Neuronal stem cell (in vitro differentiated cells): ENCODE results near the gene AOPEP.

Source experiments
- DNase-seq: peaks from one replicate; pipeline ENCODE4 v3.0.0-alpha.2; 2013; ENCODE audit warnings: low spot score
- H2AFZ ChIP-seq: one replicate; pipeline ENCODE4 v1.6.1; 2013; ENCODE audit warnings: mild to moderate bottlenecking, low read length, inconsistent platforms
- H2AK5ac ChIP-seq: 2 replicates; pipeline ENCODE4 v1.6.1; 2013; ENCODE audit warnings: low read depth, mild to moderate bottlenecking, inconsistent platforms, low read length, moderate library complexity, mixed read lengths
- H2BK120ac ChIP-seq: 2 replicates; pipeline ENCODE4 v1.6.1; 2013; ENCODE audit warnings: low read depth, mild to moderate bottlenecking, inconsistent platforms, low read length, moderate library complexity, mixed read lengths
- H2BK12ac ChIP-seq: one replicate; pipeline ENCODE4 v1.6.1; 2013; ENCODE audit warnings: low read length, inconsistent platforms
- H2BK15ac ChIP-seq: 2 replicates; pipeline ENCODE4 v1.6.1; 2013; ENCODE audit warnings: mild to moderate bottlenecking, low read length, inconsistent platforms, mixed read lengths
- H2BK5ac ChIP-seq: one replicate; pipeline ENCODE4 v1.6.1; 2013; ENCODE audit warnings: inconsistent platforms, mild to moderate bottlenecking, low read length, moderate library complexity
- H3K14ac ChIP-seq: one replicate; pipeline ENCODE4 v1.6.1; 2013; ENCODE audit warnings: low read length, inconsistent platforms
- H3K18ac ChIP-seq: 2 replicates; pipeline ENCODE4 v1.6.1; 2013; ENCODE audit warnings: low read length, inconsistent platforms
- H3K23ac ChIP-seq: 2 replicates; pipeline ENCODE4 v1.6.1; 2013; ENCODE audit warnings: low read depth, mild to moderate bottlenecking, mixed read lengths, low read length, inconsistent platforms; ENCODE audit not compliant: poor library complexity
- H3K27ac ChIP-seq: replicated peaks from 3 replicates; pipeline ENCODE4 v1.5.1; 2013; ENCODE audit warnings: low read length, inconsistent platforms
- H3K27me3 ChIP-seq, 3 experiments: 2 replicates each; pipeline ENCODE4 v1.6.1; 2013; ENCODE audit warnings: low read length in 3 of 3, mild to moderate bottlenecking in 2 of 3, inconsistent platforms in 1 of 3, low read depth in 1 of 3, mixed read lengths in 1 of 3, moderate library complexity in 1 of 3; ENCODE audit not compliant: control insufficient read depth in 3 of 3, insufficient read depth in 3 of 3
- H3K36me3 ChIP-seq, 2 donors: replicated peaks in 1 of 2; 2 replicates each; pipeline ENCODE4 v1.6.1; 2013; ENCODE audit warnings: low read length in 2 of 2; ENCODE audit not compliant: control insufficient read depth in 2 of 2, insufficient read depth in 2 of 2
- H3K4ac ChIP-seq: 2 replicates; pipeline ENCODE4 v1.6.1; 2013; ENCODE audit warnings: inconsistent platforms, mild to moderate bottlenecking, low read length, moderate library complexity
- H3K4me1 ChIP-seq, 2 donors: 1 replicate in 1 of 2; 2 replicates in 1 of 2; pipeline ENCODE4 v1.6.1; 2013; ENCODE audit warnings: low read length in 2 of 2, low read depth in 1 of 2; ENCODE audit not compliant: control insufficient read depth in 2 of 2, insufficient read depth in 1 of 2
- H3K4me2 ChIP-seq: one replicate; pipeline ENCODE4 v1.6.1; 2013; ENCODE audit warnings: mild to moderate bottlenecking, low read length, inconsistent platforms; ENCODE audit not compliant: insufficient read depth, poor library complexity, severe bottlenecking
- H3K4me3 ChIP-seq, 2 donors: 2 replicates each; pipeline ENCODE4 v1.5.1; 2013; ENCODE audit warnings: low read length in 2 of 2, mild to moderate bottlenecking in 2 of 2, inconsistent platforms in 1 of 2, moderate library complexity in 1 of 2
- H3K79me1 ChIP-seq: one replicate; pipeline ENCODE4 v1.6.1; 2013; ENCODE audit warnings: low read depth, mild to moderate bottlenecking, inconsistent platforms, low read length, moderate library complexity
- H3K9ac ChIP-seq: one replicate; pipeline ENCODE4 v1.6.1; 2013; ENCODE audit warnings: mild to moderate bottlenecking, low read depth, low read length, inconsistent platforms; ENCODE audit not compliant: poor library complexity
- H3K9me3 ChIP-seq, 2 donors: replicated peaks in 1 of 2; 2 replicates each; pipeline versions ENCODE3 to v1.6.1; 2013; ENCODE audit warnings: low read length in 2 of 2, mild to moderate bottlenecking in 2 of 2, inconsistent platforms in 1 of 2, low read depth in 1 of 2, mixed read lengths in 1 of 2, moderate library complexity in 1 of 2; ENCODE audit not compliant: control insufficient read depth in 2 of 2, insufficient read depth in 1 of 2
- H4K8ac ChIP-seq: one replicate; pipeline ENCODE4 v1.6.1; 2013; ENCODE audit warnings: low read depth, mild to moderate bottlenecking, inconsistent platforms, low read length, moderate library complexity
- H4K91ac ChIP-seq: one replicate; pipeline ENCODE4 v1.6.1; 2013; ENCODE audit warnings: low read length, low read depth, mild to moderate bottlenecking, inconsistent platforms; ENCODE audit not compliant: poor library complexity
- whole genome bisulfite sequencing, 2 donors: extraction: QIAGEN DNeasy Blood & Tissue Kit; methylation state at CpG; one replicate each; pipeline ENCODE4 v1.1.7; 2013; ENCODE audit warnings: missing lambda C conversion rate in 2 of 2, mixed read lengths in 1 of 2; ENCODE audit not compliant: insufficient read length in 2 of 2, insufficient replicate concordance in 1 of 2; ENCODE audit errors: extremely low coverage in 2 of 2; 5-methylcytosine and 5-hydroxymethylcytosine counted together

Gene AOPEP

DNA sequence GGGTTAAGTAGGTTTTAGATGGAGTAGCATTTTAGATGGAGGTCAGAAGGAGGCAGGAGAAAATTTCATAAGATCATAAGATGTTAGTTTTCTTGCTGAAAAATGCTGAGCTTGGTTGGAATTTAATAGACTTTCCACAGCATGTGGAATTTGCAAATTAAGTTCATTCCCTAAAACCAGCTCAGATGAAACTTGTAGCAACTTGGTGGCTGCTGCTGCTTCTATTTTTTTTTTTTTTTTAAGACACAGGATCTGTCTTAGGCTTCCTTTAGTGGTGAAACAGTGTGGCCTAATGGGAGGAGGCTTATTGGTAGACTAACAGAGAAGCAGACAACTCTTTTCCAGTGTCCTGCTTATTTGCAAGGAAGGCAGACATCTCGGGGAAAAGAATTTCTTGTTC is 154.5 kb downstream of the AOPEP start:
- Histone ChIP-seq H3K9ac (no peak overlapping the region), H3K4me2 (no peak overlapping the region), H3K4ac (no peak overlapping the region), H3K23ac (no peak overlapping the region), H3K36me3 (no peaks in the 10 kb centered on the region), H2BK12ac (no peak overlapping the region), H3K9me3 (no peaks in the 10 kb centered on the region), H3K79me1 (no peaks in the 10 kb centered on the region), H2BK15ac (no peak overlapping the region), H3K4me1 (peaks cover 4% of the 10 kb centered on the region in 2 donors), H3K18ac (no peak overlapping the region), H2AK5ac (no peak overlapping the region), H4K91ac (no peak overlapping the region), H3K14ac (no peak overlapping the region), H2BK5ac (no peak overlapping the region), H3K4me3 (no peak overlapping the region), H4K8ac (no peak overlapping the region), H3K27ac (no peak overlapping the region), H2BK120ac (no peak overlapping the region), H3K27me3 (no peaks in the 10 kb centered on the region), H2AFZ (no peak overlapping the region)
- no CpG with 5 or more reads among the region's 1 CpG for WGBS, 2 donors
- DNase-seq: no peak

DNA sequence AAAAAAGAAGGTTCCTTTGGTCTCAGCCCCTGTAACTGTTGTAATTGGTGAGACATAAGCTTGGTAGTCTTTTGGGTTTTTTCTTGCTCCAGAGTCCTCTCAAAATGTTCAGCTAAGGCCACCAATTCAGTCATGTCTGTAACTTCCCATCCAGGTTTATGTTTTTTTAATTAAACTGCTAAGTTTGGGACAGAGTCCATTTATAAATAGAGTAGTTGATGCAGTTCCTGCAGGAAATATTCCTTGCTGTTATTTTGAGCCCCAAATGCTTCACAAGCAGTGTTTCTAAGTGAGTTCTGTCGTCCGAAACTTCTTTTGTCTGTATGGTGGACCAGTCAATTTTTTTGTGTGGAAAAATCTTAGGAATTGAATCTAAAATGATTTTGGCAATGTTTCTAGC is 155.0 kb downstream of the AOPEP start:
- no peak overlapping the region for H3K4ac ChIP-seq
- H4K91ac ChIP-seq: no peak overlapping the region
- H2AK5ac ChIP-seq: no peak overlapping the region
- H3K14ac ChIP-seq: no peak overlapping the region
- no peak overlapping the region for H3K27ac ChIP-seq
- no peaks in the 10 kb centered on the region for H3K79me1 ChIP-seq
- H2BK12ac ChIP-seq: no peak overlapping the region
- no CpG with 5 or more reads among the region's 2 CpGs for WGBS, 2 donors
- H2BK120ac ChIP-seq: no peak overlapping the region
- H3K23ac ChIP-seq: no peak overlapping the region
- no peaks in the 10 kb centered on the region for H3K27me3 ChIP-seq
- H3K9ac ChIP-seq: no peak overlapping the region
- H2AFZ ChIP-seq: no peak overlapping the region
- H3K4me3 ChIP-seq: no peak overlapping the region
- H2BK5ac ChIP-seq: no peak overlapping the region
- H3K4me1 ChIP-seq: peaks cover 4% of the 10 kb centered on the region in 2 donors
- no peak for DNase-seq
- no peak overlapping the region for H3K18ac ChIP-seq
- H3K36me3 ChIP-seq: no peaks in the 10 kb centered on the region
- H2BK15ac ChIP-seq: no peak overlapping the region
- no peak overlapping the region for H4K8ac ChIP-seq
- H3K4me2 ChIP-seq: no peak overlapping the region
- no peaks in the 10 kb centered on the region for H3K9me3 ChIP-seq

GRCh38 chr9:94881940-94882339 is 155.4 kb downstream of the AOPEP start:
- Histone ChIP-seq H4K8ac (no peak overlapping the region), H3K27me3 (no peaks in the 10 kb centered on the region), H3K27ac (no peak overlapping the region), H2BK120ac (no peak overlapping the region), H2BK12ac (no peak overlapping the region), H3K4me2 (no peak overlapping the region), H3K9ac (no peak overlapping the region), H3K18ac (no peak overlapping the region), H2BK15ac (no peak overlapping the region), H3K4me3 (no peak overlapping the region), H3K14ac (no peak overlapping the region), H3K4me1 (peaks cover 4% of the 10 kb centered on the region in 2 donors), H3K9me3 (no peaks in the 10 kb centered on the region), H4K91ac (no peak overlapping the region), H3K79me1 (no peaks in the 10 kb centered on the region), H2AK5ac (no peak overlapping the region), H2BK5ac (no peak overlapping the region), H3K23ac (no peak overlapping the region), H3K36me3 (no peaks in the 10 kb centered on the region), H2AFZ (no peak overlapping the region), H3K4ac (no peak overlapping the region)
- no CpG with 5 or more reads among the region's 3 CpGs for WGBS, 2 donors
- no peak for DNase-seq

- Histone ChIP-seq H3K18ac (no peak overlapping the region), H2BK12ac (no peak overlapping the region), H3K4me1 (peaks cover 4% of the 10 kb centered on the region in 2 donors), H3K79me1 (no peaks in the 10 kb centered on the region), H3K23ac (no peak overlapping the region), H3K9me3 (no peaks in the 10 kb centered on the region), H3K4me2 (no peak overlapping the region), H3K4me3 (no peak overlapping the region), H3K27ac (no peak overlapping the region), H4K8ac (no peak overlapping the region), H3K14ac (no peak overlapping the region), H3K27me3 (no peaks in the 10 kb centered on the region), H3K36me3 (no peaks in the 10 kb centered on the region), H2BK15ac (no peak overlapping the region), H2BK5ac (no peak overlapping the region), H2BK120ac (no peak overlapping the region), H2AFZ (no peak overlapping the region), H2AK5ac (no peak overlapping the region), H3K4ac (no peak overlapping the region), H3K9ac (no peak overlapping the region), H4K91ac (no peak overlapping the region)
- no CpG with 5 or more reads among the region's 4 CpGs for WGBS, 2 donors
- DNase-seq: no peak
Measured at GRCh38 chr9:94882966-94883641, 156.6 kb downstream of the AOPEP start.
